Activated CD8-positive, alpha-beta memory T cell treated with anti-CD3 and anti-CD28 coated beads for 4 hours (primary cell): ENCODE results near the gene POLR2H.

Source experiments
- DNase-seq, 2 donors: peaks; one replicate each; pipeline ENCODE4 v3.0.0-alpha.2; 2020; ENCODE audit warnings: low read depth in 2 of 2

Gene POLR2H

DNA sequence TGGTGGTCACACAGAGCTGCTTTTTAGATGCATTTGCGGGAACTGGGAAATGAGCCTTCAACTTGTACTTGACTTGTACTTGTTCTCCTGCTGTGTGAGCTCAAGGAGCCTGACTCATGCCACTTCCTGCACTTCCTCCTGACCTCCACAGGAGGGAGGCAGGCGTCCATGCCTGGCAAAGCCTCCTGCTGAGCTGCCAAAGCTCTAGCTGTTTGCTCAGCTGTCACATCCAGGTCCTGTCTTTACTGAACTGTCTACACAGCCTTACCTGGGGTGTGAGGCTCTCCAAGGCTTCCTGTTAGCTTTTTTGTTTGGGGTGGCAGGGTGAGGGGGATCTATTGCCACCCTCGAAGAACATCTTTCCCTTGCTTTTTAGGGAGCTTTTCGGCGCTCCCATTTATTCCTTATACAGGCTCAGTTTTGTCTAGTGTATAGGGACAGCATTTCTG lies 10.1 kb downstream of the POLR2H start:
- DNase-seq, result no peak

DNA sequence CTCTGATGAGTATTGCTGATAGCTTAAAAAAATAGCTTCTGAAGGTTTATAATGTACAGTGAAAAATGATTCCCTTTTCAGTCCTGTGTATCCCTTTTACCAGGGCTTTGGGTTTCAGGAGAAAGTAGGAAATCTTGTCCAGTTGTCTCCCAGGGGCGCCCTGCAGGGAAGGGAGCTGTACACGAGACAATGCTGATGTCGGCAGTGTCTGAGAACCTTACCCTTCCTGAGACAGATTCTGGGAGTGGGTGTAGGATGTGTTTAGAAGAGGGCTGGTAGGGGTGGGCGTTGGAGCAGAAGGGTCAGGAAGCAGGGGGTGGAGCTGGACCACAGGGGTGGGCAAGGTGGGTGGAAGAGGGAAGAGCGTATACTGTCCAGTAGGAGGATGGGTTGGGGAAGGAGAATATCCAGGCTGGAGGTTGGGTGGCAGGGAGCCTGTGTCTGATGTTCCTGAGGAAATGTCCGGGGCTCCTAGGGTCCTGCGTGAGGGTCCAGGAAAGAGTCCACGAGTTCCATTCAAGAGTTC lies 10.8 kb downstream of the POLR2H start:
- DNase-seq, result no peak

DNA sequence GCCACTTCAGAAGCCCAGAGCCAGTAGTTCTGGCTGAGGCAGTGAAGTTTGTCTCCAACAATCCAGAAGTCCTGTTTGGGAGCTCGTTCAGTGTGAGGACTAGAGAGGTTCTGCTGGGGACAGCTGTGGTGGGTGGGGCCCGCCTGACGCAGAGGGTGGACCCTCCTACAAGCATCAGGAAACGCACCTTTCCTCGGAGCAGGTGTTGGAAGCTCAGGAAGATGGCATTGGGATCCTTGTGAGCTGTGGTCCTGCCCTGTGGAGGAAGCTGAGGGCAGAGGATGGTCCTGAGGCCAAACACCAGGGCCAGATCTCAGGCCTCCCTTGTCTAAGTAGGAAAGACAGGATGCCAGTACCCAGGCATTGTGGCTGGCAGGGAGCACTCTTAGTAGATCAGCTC lies 11.4 kb downstream of the POLR2H start:
- DNase-seq, result no peak

DNA sequence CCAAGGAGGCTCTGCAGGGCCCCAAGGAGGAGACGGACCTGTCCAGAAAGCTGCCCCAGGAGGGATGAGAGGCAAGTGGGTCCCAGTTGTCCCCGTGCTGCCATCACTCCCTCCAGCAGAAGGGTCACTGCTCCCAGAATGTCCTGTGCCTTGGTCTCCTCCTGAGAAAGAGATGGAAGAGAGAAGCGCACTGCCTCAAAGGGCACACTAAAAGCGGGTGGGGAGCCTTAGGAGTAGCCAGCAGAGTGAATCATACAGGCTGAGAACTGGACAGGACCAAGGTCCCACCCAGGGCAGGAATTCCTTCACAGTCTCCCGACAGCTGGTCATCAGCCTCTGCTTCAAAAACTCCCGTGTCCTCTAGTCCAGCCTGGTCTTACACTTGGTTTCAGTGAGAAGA lies 11.9 kb downstream of the POLR2H start:
- DNase-seq, result no peak

DNA sequence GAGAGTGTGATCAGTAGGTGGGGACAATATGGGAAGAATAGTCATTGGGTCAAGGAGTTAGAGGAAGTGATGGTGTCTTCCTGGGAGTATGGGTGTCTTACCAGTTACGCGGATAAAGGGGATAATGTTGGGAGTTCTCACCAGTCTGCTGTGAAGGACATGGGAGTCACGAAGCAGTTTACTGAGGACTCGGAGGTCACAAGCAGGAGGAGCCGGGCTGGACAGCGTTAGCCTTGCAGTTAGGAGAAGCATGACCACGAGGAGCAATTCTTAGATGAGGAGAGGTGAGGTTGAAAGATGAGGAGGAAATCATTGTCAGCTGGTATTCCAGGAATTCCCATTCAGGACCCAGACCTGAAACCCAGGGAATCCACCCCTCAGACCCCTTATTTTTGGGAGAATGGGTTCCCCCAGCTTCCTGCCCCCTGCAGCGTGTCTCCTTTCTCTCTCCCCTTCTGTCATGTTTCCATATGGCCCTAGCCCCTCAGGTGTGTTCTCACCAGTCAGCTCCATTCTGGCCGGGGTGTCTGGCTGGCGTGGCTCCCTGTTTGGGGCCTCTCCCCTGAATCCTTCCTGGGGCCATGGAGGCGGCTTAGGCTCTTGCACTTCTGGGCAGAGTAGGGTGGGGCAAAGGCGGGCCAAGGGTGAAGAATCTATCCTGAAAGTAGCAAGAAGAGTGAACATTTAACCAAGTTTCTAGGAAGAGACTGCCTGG lies 14.4 kb downstream of the POLR2H start:
- no peak for DNase-seq

DNA sequence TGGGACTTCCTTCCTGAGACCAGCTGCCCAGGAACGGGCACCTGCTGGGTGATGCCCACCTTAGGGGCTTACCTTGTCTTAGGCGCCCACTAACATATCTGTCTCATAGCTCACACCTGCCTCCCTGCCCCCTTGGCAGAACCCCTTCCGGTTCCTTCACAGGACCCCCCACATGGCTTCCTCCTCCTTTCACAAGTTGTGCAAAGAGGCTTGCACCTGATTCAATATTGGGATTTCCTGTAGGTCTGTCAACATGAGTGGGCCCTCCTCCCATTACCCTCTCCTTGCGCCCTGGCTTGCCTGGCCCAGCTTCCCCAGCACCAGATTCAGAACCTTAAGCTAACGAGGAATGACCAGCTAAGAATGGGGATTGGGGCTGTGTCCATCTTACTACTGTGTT lies 15.9 kb downstream of the POLR2H start:
- no peak for DNase-seq

DNA sequence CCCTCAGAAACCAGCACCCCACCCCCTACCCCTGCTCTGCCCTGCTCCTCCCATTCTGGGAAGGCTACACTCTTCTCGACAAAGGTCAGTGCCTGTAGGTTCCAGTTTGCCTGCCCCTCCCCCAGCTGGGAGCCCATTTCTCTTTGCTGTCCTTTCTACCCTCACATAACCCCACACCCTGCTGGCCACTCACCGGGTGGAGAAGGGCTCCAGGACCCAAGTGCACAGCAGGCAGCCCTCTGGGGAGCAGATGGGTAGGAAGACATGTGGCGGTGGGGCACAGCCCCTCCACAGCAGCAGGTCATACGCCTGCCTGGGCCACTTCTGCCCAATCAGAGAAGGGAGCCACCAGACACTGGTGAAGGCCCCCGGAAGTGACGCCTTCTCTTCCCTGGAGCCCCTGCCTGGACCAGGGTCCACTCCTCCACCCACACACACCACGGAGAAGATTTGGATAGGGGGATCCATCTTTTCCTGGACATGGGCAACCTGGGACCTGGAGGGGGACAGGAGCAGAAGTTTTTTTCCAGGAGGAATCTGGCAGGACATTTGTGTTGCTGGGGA lies 16.5 kb downstream of the POLR2H start, which contains the start of gene THPO:
Gene THPO (minus strand): TSS at position 326 of the 564 bp plus-strand sequence. CDS start 1,948 bp downstream, outside the sequence.
- no peak for DNase-seq

DNA sequence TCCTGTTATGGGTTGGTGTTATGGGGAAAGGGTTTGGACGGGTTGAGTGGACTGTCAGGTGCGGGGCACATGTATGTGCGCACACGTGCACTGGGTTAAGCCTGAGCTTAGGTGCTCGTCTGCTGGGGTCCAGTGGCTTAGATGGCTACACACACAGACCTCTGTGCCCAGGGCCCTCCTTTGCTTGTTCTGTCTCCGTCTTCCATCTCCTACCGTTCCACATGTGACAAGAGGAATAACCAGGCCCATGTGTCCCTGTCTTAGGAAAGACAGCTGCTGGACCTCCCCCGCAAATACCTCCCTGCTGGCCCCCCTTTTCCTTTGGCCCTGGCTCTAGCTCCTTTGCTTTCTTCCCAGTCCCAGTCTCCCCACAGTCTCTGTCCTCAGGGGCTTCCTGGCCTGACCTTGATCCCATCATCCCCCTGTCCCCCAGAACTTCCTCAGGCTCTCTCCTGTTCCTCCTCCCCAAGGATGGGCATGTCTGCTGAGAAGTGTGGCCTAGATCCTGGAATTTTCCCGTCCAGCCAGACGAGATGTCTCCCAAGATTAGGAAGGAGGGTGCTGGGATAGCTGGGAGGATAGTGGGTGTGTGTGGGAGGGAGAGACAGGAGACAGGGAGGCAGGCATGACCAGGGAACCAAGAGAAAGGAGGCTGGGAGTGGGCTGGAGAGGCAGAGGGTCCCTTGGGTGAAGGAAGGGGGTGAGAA lies 17.3 kb downstream of the POLR2H start:
- no peak for DNase-seq

DNA sequence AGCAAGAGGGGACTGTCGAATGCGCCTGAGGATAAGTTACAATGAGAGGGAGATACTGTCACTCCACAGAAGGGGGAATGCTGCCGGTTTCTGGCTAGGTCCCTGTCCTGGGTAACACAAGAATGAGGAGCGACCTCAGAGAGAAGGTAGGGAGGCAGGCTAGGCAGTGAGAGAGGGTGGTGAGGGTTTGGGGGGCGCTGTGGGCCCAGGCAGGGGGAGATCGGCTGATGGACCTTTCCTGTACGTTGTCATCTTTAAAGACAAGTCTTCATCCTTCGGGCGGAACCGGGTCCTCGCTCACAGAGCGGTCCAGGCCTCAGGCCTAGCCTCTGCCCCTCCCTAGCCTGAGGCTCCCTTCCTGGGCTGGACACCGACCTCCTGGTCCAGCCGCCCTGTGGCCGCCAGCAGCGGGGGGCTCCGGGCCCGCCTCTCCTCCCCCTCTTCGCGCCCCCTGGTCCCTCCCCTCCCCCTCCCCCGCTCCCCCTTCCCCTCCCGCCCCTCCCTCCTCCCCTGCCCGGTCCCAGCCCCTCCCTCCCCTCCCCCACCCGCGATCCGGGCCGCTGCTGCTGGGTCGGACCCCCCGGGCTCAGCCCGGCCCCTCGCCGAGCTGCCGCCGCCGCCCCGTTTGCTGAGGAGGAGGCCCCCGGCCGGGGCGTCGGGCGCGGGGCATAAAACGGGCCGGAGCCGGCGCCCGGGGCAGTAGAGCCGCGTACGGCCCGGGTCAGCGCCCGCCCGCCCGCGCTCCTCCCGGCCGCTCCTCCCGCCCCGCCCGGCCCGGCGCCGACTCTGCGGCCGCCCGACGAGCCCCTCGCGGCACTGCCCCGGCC lies 18.1 kb downstream of the POLR2H start, which contains the start of gene CHRD:
Gene CHRD (plus strand): TSS at position 697 of the 827 bp plus-strand sequence. CDS start 265 bp downstream, outside the sequence.
- DNase-seq, result no peak

DNA sequence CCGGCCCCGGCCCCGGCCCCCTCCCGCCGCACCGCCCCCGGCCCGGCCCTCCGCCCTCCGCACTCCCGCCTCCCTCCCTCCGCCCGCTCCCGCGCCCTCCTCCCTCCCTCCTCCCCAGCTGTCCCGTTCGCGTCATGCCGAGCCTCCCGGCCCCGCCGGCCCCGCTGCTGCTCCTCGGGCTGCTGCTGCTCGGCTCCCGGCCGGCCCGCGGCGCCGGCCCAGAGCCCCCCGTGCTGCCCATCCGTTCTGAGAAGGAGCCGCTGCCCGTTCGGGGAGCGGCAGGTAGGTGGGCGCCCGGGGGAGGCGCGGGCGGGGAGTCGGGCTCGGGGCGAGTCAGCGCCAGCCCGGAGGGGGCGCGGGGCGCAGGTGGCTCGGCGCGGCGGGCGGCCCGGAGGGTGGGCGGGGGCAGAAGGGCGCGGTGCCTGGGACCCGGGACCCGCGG lies 18.7 kb downstream of the POLR2H start:
- DNase-seq, result no peak

DNA sequence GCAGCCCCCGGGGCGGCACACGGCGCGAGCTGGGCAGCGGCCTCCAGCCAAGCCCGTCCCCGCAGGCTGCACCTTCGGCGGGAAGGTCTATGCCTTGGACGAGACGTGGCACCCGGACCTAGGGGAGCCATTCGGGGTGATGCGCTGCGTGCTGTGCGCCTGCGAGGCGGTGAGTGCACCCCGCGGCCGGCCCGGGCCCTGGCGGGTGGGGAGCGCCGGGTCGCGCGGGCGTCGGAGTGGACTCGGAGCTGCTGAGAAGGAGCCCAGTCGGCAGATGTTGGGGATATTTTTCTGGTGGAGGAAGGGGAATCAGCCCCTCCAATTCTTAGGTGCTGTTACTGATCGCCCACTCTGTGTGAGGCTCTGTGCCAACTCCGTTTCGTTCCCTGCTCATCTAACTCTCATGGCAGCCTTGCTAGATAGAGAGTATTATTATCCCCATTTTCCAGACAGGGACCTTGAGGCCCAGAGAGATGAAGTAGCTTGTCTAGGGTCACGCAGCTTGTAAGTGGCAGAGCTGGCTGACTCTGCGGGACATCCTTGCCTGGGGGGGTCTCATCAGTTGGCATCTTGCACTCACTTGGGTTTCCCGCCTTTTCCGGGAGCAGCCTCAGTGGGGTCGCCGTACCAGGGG lies 19.2 kb downstream of the POLR2H start:
- no peak for DNase-seq

DNA sequence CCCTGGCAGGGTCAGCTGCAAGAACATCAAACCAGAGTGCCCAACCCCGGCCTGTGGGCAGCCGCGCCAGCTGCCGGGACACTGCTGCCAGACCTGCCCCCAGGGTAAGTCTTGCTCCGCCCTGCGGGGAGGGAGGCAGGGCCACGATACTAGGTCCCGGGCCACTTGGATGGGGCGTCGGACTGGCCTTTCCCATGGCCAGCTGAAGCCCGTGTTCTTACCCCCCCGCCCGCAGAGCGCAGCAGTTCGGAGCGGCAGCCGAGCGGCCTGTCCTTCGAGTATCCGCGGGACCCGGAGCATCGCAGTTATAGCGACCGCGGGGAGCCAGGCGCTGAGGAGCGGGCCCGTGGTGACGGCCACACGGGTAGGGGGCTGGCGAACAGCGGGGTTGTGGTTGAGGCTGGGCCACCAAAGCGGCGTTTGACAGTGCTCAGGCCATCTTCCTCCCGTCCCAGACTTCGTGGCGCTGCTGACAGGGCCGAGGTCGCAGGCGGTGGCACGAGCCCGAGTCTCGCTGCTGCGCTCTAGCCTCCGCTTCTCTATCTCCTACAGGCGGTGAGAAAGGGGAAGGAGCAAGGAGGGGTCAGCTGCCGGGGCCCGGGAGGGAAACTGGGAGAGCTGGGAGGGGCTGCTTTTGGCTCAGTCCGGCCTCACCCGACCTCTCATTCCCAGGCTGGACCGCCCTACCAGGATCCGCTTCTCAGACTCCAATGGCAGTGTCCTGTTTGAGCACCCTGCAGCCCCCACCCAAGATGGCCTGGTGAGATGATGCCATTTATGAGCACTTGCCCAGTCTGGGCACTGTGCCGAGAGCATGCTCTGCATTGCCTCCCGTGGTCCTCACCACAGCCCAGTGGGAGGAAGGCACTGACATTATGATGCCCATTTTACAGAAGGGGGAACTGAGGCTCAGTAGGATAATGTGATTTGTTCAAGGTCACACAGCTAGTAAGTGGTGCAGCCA lies 20.0 kb downstream of the POLR2H start:
- no peak for DNase-seq

DNA sequence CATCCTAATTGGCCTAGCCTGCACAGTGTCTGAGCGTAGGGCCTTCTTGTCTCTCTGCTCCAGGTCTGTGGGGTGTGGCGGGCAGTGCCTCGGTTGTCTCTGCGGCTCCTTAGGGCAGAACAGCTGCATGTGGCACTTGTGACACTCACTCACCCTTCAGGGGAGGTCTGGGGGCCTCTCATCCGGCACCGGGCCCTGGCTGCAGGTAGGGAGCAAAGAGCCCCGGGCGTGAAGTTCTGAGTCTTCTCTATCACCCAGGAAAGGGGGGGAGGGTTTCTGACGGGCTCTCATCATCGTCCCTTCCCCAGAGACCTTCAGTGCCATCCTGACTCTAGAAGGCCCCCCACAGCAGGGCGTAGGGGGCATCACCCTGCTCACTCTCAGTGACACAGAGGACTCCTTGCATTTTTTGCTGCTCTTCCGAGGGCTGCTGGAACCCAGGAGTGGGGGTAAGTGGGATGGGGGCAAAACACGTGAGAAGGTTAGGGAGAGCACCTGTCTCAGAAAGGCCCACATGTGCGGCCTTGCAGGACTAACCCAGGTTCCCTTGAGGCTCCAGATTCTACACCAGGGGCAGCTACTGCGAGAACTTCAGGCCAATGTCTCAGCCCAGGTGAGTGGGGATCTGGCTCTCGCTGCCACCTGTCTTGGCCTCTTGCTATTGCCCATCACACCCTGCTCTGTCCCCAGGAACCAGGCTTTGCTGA lies 21.0 kb downstream of the POLR2H start:
- no peak for DNase-seq

DNA sequence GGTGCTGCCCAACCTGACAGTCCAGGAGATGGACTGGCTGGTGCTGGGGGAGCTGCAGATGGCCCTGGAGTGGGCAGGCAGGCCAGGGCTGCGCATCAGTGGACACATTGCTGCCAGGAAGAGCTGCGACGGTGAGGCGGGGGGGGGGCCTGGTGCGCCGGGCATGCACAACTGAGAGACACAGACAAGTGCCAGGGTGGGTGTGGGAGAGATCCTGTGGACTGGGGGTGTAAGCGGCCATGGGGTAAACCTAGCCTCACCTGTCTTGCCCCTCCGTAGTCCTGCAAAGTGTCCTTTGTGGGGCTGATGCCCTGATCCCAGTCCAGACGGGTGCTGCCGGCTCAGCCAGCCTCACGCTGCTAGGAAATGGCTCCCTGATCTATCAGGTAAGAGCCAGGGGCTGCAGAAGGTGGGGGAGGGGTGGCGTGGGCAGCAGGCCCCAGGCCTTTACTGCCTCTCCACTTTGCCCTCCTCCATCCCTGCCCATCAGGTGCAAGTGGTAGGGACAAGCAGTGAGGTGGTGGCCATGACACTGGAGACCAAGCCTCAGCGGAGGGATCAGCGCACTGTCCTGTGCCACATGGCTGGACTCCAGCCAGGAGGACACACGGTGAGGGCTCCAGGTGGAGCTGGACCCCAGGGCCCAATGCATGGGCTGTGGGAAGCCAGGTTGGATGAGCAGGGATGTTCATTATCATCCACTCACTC lies 21.7 kb downstream of the POLR2H start:
- DNase-seq, result no peak

DNA sequence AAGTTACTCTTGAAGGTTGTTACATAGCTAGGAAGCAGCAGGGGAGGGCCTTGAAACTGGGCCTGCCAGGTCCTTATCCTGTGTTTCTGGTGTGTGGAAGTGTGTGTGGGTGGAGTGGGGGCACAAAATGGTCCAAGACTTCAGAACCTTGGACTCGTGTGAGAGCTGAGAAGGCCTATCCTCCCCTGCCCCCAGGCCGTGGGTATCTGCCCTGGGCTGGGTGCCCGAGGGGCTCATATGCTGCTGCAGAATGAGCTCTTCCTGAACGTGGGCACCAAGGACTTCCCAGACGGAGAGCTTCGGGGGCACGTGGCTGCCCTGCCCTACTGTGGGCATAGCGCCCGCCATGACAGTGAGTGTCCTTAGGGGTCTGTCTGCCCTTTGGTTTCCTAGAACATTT lies 22.8 kb downstream of the POLR2H start:
- no peak for DNase-seq

DNA sequence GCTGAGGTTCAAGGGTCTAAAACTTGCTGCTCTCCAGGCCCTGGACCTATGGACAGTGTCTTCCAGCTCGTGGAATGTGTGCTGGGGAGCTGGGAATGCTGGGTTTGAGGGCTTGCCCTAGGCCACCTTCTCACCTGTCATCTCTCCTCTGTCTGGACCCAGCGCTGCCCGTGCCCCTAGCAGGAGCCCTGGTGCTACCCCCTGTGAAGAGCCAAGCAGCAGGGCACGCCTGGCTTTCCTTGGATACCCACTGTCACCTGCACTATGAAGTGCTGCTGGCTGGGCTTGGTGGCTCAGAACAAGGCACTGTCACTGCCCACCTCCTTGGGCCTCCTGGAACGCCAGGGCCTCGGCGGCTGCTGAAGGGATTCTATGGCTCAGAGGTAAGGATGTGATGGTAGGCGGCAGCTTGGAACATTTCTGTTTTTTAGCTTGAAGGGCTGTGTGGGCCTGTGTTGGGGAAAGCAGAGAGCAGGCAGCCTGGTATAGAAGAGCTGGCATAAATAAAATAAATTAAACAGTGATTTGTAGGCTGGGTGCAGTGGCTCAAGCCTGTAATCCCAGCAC lies 23.4 kb downstream of the POLR2H start:
- DNase-seq, result no peak

DNA sequence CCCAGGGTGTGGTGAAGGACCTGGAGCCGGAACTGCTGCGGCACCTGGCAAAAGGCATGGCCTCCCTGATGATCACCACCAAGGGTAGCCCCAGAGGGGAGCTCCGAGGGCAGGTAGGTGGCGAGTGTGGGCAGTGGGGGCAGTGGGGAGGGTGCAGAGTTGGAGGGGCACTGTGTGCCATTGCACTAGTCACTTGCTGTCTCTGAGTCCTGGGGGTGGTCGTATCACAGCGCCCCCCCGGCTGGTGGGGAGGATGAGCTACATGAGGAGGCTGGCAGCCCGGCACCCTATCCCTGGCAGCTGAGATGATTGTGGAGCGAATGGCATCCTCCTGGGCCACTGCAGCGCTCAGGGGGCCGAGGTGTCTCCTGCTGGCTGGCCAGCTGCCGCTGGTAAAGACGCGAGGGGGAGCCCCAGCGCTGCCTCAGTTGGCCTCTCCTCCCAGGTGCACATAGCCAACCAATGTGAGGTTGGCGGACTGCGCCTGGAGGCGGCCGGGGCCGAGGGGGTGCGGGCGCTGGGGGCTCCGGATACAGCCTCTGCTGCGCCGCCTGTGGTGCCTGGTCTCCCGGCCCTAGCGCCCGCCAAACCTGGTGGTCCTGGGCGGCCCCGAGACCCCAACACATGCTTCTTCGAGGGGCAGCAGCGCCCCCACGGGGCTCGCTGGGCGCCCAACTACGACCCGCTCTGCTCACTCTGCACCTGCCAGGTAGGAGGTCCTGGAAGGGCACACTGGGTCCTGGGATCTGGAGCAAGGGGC lies 24.7 kb downstream of the POLR2H start:
- no peak for DNase-seq
